ENCODE results near the gene ZNF507. TPM values are rescaled to one million over a fixed set of nuclear protein-coding genes. Genes with fewer than 3 reads are reported as not detected.
"Not testable (repeated sequence)": the region's sequence is repeated elsewhere in the genome, so short reads cannot be mapped to it uniquely, and the experiment has no call there.

ZNF507 gene
- total RNA-seq, 1 donor from 2014 or later, result 42.3 TPM

GRCh38 chr19:32377088-32377487, 31.7 kb downstream of the ZNF507 start:
- not testable (repeated sequence) for H3K27ac Mint-ChIP-seq; H3K27me3 Mint-ChIP-seq; H3K9me3 Mint-ChIP-seq (ENCODE audit: low read depth); DNase-seq (ENCODE audit: low spot score, unreplicated experiment); H3K4me3 Mint-ChIP-seq (ENCODE audit: low read depth)
- H3K4me1 Mint-ChIP-seq (ENCODE audit: low read depth), result peaks cover 17% of the 10 kb centered on the region
- peaks cover 25% of the 10 kb centered on the region for H3K36me3 Mint-ChIP-seq (ENCODE audit: insufficient read depth)
- TF ChIP-seq CTCF (IDR thresholded peaks at IDR 0.05; ENCODE audit: unreplicated experiment), result peak; percentile 38

- DNase-seq (ENCODE audit: low spot score, unreplicated experiment), result no peak
- peaks cover 3% of the 10 kb centered on the region for H3K9me3 Mint-ChIP-seq (ENCODE audit: low read depth)
- H3K4me1 Mint-ChIP-seq (ENCODE audit: low read depth), result peaks cover under 1% of the 10 kb centered on the region
- no peak overlapping the region for H3K4me3 Mint-ChIP-seq (ENCODE audit: low read depth)
- peaks cover 28% of the 10 kb centered on the region for H3K36me3 Mint-ChIP-seq (ENCODE audit: insufficient read depth)
- peak overlapping the region; percentile 31 for H3K27ac Mint-ChIP-seq
- TF ChIP-seq CTCF (IDR thresholded peaks at IDR 0.05; ENCODE audit: unreplicated experiment), result no peak
- H3K27me3 Mint-ChIP-seq, result no peaks in the 10 kb centered on the region
These were observed 34.9 kb downstream of the ZNF507 start for GRCh38 chr19:32380269-32380668.

DNA sequence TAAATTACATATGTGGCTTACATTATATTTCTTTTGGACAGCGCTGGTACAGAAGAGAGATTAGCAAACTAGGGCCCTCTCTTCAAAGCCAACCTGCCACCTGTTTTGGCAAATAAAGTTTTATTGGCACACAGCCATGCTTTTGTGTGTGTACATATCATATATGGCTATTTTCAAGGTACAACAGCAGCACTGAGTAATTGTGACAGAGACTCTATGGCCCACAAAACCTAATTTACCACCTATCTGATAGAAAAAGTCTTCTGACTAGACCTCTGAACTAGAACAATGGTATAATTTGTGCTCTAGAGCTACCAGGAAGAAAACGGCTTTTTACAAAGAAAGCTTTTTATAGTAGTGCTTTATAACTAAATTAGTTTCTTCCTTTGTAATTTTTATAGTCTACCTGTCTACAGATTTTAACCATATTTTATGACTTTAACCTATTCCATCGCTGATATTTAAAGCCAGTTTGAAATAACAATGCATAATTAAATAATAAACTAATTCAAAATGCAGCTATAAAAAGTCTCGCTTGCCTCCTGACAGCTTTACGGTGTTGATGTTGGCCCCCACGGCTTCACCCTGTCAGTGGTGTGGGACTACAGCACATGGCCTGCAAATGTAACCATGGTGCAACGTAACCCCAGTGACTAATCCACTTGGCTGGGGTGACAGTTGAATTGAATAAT, 42.4 kb downstream of the ZNF507 start:
- Mint-ChIP-seq H3K36me3 (ENCODE audit: insufficient read depth) (peaks cover 4% of the 10 kb centered on the region), H3K27ac (no peak overlapping the region), H3K27me3 (no peaks in the 10 kb centered on the region), H3K9me3 (ENCODE audit: low read depth) (no peaks in the 10 kb centered on the region), H3K4me3 (ENCODE audit: low read depth) (no peak overlapping the region), H3K4me1 (ENCODE audit: low read depth) (peaks cover 10% of the 10 kb centered on the region)
- no peak for TF ChIP-seq CTCF (IDR thresholded peaks at IDR 0.05; ENCODE audit: unreplicated experiment)
- DNase-seq (ENCODE audit: low spot score, unreplicated experiment), result no peak

- no peak for DNase-seq (ENCODE audit: low spot score, unreplicated experiment)
- Mint-ChIP-seq H3K9me3 (ENCODE audit: low read depth) (no peaks in the 10 kb centered on the region), H3K27me3 (no peaks in the 10 kb centered on the region), H3K36me3 (ENCODE audit: insufficient read depth) (peaks cover 2% of the 10 kb centered on the region), H3K27ac (no peak overlapping the region), H3K4me3 (ENCODE audit: low read depth) (no peak overlapping the region), H3K4me1 (ENCODE audit: low read depth) (peaks cover 15% of the 10 kb centered on the region)
- no peak for TF ChIP-seq CTCF (IDR thresholded peaks at IDR 0.05; ENCODE audit: unreplicated experiment)
These were observed 43.0 kb downstream of the ZNF507 start for GRCh38 chr19:32388393-32388855.

DNA sequence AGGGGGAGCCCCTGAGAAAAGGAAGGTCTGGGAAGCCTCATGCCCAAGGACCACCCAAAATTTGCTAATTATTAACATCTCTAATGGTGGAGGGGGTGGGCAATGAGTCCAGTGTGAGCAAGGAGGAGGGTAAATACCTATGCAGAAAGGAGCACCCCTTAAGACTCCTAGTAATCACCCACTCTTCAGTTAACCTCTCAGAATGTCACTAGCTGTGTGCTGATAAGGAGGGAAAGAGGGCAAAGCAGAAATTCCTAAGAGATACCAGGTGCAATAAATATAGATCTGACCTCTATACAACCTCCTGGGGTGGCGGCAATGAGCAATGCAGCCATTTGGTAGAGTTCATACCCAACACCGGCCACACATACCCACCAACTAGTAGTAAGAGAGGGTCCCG, 47.5 kb downstream of the ZNF507 start:
- no peak for DNase-seq (ENCODE audit: low spot score, unreplicated experiment)
- Mint-ChIP-seq H3K4me1 (ENCODE audit: low read depth) (peaks cover 38% of the 10 kb centered on the region), H3K36me3 (ENCODE audit: insufficient read depth) (peaks cover 5% of the 10 kb centered on the region), H3K27ac (peak overlapping the region; percentile 94), H3K4me3 (ENCODE audit: low read depth) (no peak overlapping the region), H3K27me3 (no peaks in the 10 kb centered on the region), H3K9me3 (ENCODE audit: low read depth) (peaks cover 4% of the 10 kb centered on the region)
- TF ChIP-seq CTCF (IDR thresholded peaks at IDR 0.05; ENCODE audit: unreplicated experiment), result no peak
